Measurements from ENCODE around the gene GATD1.

Gene GATD1

DNA sequence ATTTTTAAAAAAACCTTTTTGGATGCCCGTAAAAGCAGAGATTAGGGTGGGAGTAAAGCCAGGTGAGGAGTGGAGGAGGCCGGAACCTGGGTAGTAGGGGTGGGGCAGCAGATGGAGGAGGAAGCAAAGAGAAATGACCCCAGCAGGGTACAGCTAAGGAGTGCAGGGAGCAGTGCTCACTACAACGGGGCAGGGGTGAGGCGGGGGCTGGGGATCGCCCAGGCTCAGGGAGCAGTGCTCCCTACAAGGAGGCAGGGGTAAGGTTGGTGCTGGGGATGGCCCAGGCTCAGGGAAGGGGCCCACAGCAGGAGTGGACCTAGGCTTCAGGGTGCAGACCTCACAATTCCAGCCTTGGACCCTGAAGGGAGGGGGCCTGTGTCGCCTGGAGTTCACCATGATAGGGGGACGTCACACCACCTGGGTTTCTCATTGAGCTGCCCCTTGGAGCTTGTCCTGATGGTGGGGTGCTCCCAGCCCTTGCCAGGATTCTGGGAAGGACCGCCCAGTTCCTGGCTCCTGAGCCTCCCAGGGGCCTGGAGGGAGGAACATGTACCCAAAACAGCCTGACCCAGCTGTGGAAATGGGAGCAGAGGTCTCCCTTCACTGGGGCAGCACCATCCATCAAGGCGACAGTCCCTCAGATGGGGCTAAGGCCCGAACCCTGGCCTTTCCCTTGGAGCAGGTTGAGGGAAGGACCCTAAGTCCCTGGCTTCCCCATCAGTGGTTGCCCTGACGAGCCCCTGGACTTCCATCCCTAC lies 38.6 kb upstream of the GATD1 start:
- peaks cover 32 to 92% (median 69%) of the 10 kb centered on the region in 11 experiments; a peak in 21 of 22 replicates for H4K20me1 ChIP-seq
- 0 out of 22 replicates have a peak overlapping the region, but pooled peaks of 2 of the 11 experiments have one; percentile 13 to 15 for H3K9ac ChIP-seq
- H3K4me1 ChIP-seq: peaks cover 35 to 48% (median 45%) of the 10 kb centered on the region in 10 experiments
- peaks cover 37 to 57% (median 52%) of the 10 kb centered on the region in 11 experiments for H3K36me3 ChIP-seq
- no peak overlapping the region for H3K4me2 ChIP-seq
- no peak overlapping the region for H3K4me3 ChIP-seq
- TF ChIP-seq Cebpa-rat (IDR thresholded peaks at IDR 0.05): no peak
- no peak overlapping the region for H3K27ac ChIP-seq
- H3K9me3 ChIP-seq (replicated peaks in 1 of 11): no peaks in the 10 kb centered on the region
- H3K27me3 ChIP-seq: no peaks in the 10 kb centered on the region

DNA sequence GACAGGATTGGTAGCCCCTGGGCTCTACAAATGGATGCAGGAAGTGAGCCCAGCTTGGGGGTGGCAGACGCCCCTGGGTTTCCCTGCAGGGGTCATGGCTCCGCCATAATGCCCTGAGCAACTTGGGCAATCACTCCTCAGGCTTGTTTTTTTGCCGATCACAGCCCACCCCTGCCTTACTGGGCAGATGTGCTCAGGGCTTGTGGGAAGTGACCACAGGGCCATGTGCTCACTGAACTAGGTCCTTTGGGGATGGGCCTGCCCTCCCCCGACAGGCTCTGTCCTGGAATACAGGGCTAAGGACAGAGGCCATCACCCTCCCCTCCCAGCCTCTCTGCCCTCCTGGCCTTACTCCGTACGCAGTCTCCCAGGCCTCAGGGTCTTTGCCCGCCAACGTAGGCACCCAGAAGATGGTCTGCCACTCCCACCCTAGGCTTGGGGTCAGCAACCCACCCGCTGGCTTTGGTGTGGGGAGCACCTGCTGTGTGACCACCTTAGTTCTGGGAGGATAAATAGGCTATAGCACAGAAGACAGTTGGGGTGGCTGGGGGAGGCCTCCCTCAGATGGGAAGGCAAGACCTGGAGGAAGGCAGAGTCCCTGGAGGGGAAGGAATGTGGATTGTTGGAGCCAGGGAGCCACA lies 36.3 kb upstream of the GATD1 start:
- H3K36me3 ChIP-seq: peaks cover 38 to 64% (median 55%) of the 10 kb centered on the region in 11 experiments

DNA sequence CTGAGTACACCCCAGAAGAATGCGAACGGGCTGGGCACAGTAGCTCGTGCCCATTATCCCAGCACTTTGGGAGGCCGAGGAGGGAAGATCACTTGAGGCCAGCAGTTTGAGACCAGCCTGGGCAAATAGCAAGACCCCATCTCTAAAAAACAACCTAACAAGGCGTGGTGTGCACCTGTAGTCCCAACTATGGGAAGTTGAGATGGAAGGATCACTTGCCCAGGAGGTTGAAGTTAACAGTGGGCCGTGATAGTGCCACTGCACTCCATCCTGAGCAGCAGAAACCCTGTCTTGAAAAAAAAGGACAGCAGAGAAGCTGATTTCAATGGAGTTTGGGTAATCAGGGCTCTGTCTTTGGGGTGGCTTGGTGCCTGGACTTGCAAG lies 35.8 kb upstream of the GATD1 start:
- H3K9me3 ChIP-seq (replicated peaks in 1 of 11): no peaks in the 10 kb centered on the region
- H3K36me3 ChIP-seq: peaks cover 38 to 64% (median 55%) of the 10 kb centered on the region in 11 experiments
- 0 out of 20 replicates have a peak overlapping the region, but pooled peaks of 1 of the 10 experiments have one; percentile 88 for H3K4me3 ChIP-seq
- peak overlapping the region in 10 of 11 experiments; percentile 47 to 100 (median 98); a peak in 17 of 22 replicates for H3K9ac ChIP-seq
- peak overlapping the region in 7 of 11 experiments; percentile 6 to 99 (median 33); a peak in 7 of 22 replicates for H3K27ac ChIP-seq
- peaks cover 29 to 40% (median 38%) of the 10 kb centered on the region in 10 experiments for H3K4me1 ChIP-seq
- peaks cover 33 to 78% (median 66%) of the 10 kb centered on the region in 11 experiments; a peak in 21 of 22 replicates for H4K20me1 ChIP-seq
- H3K4me2 ChIP-seq: peak overlapping the region in 9 of 11 experiments; percentile 88 to 99 (median 95); a peak in 12 of 22 replicates
- no peak for TF ChIP-seq Cebpa-rat (IDR thresholded peaks at IDR 0.05)
- H3K27me3 ChIP-seq: no peaks in the 10 kb centered on the region

More for the DNA sequence above, 36.3 kb upstream of the GATD1 start:
- no peak for TF ChIP-seq Cebpa-rat (IDR thresholded peaks at IDR 0.05)
- Histone ChIP-seq H4K20me1 (peaks cover 33 to 83% (median 68%) of the 10 kb centered on the region in 11 experiments; a peak in 21 of 22 replicates), H3K9ac (peak overlapping the region in 10 of 11 experiments; percentile 47 to 100 (median 98); a peak in 15 of 22 replicates), H3K9me3 (replicated peaks in 1 of 11) (no peaks in the 10 kb centered on the region), H3K27ac (peak overlapping the region in 7 of 11 experiments; percentile 6 to 99 (median 33); a peak in 6 of 22 replicates), H3K4me2 (peak overlapping the region in 6 of 11 experiments; percentile 88 to 99 (median 95); a peak in 7 of 22 replicates), H3K4me3 (no peak overlapping the region), H3K4me1 (peaks cover 24 to 37% (median 35%) of the 10 kb centered on the region in 10 experiments), H3K27me3 (no peaks in the 10 kb centered on the region)

DNA sequence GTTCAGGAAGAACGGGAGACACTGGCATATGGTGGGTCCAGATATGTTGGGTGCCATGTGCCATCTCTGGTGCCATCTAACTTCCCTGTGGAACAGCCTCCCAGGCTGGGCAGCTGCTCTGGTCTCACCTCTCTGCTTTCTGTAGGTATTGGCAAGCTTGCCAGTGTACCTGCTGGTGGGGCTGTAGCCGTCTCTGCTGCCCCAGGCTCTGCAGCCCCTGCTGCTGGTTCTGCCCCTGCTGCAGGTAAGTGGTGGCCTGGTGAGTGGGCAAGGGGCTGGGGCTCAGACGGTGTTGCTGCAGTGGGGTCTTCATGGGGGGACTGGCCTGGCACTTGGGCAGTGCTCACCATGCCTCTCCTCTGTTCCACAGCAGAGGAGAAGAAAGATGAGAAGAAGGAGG lies 35.1 kb upstream of the GATD1 start:
- Histone ChIP-seq H3K36me3 (peaks cover 38 to 64% (median 55%) of the 10 kb centered on the region in 11 experiments), H3K4me2 (peak overlapping the region; percentile 88 to 99 (median 95)), H3K9ac (peak overlapping the region; percentile 94 to 100 (median 98); a peak in 20 of 22 replicates), H4K20me1 (peaks cover 33 to 71% (median 64%) of the 10 kb centered on the region in 11 experiments; a peak in 21 of 22 replicates), H3K27ac (peak overlapping the region in 10 of 11 experiments; percentile 23 to 99 (median 96); a peak in 14 of 22 replicates), H3K4me3 (peak overlapping the region in 9 of 10 experiments; percentile 21 to 100 (median 98); a peak in 14 of 20 replicates), H3K4me1 (peaks cover 30 to 47% (median 45%) of the 10 kb centered on the region in 10 experiments), H3K27me3 (no peaks in the 10 kb centered on the region), H3K9me3 (replicated peaks in 1 of 11) (no peaks in the 10 kb centered on the region)
- no peak for TF ChIP-seq Cebpa-rat (IDR thresholded peaks at IDR 0.05)

DNA sequence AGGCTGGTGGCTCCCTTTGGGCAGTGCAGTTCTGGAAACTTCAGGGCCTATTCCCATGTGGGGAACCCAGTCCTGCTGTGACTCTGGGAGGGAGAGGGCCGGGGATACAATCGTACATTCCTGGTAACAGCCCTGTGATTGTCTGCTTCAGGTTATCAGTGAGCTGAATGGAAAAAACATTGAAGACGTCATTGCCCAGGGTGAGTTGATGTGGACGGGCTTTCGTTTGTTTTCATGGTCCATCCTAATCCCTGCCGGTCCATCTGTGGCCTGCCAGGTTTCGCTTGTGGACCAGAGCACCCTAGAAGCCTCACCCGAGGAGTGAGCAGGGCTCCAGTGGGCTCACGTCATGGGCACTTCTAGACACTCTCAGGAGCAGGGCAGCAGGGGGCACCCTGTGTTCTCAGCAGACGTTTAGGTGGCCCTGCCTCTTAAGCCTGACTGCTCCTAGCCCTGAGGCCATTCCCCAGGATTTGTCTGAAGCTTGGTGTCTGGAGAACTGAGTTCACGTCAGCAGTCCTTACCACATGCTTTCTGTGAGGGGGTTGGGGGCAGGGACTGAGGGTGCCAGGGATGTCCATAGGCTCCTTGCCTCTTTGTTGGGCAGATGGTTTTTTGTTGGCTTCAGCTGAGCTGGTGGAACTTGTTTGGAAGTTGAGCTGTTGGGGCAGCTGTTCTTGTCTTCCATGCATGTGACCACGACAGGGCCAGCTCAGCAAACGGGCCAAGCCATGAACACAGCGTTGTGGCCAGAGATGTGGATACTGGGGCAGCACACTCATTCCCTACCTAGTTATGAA lies 34.4 kb upstream of the GATD1 start:
- Histone ChIP-seq H3K9me3 (replicated peaks in 1 of 11) (no peaks in the 10 kb centered on the region), H3K4me3 (peak overlapping the region; percentile 88 to 100 (median 98)), H3K9ac (peak overlapping the region; percentile 94 to 100 (median 98)), H4K20me1 (peaks cover 33 to 68% (median 64%) of the 10 kb centered on the region in 11 experiments; a peak in 21 of 22 replicates), H3K36me3 (peaks cover 38 to 64% (median 55%) of the 10 kb centered on the region in 11 experiments), H3K4me2 (peak overlapping the region; percentile 88 to 99 (median 95)), H3K27ac (peak overlapping the region; percentile 31 to 99 (median 96); a peak in 20 of 22 replicates), H3K4me1 (peaks cover 30 to 50% (median 47%) of the 10 kb centered on the region in 10 experiments), H3K27me3 (no peaks in the 10 kb centered on the region)
- TF ChIP-seq Cebpa-rat (IDR thresholded peaks at IDR 0.05): no peak

DNA sequence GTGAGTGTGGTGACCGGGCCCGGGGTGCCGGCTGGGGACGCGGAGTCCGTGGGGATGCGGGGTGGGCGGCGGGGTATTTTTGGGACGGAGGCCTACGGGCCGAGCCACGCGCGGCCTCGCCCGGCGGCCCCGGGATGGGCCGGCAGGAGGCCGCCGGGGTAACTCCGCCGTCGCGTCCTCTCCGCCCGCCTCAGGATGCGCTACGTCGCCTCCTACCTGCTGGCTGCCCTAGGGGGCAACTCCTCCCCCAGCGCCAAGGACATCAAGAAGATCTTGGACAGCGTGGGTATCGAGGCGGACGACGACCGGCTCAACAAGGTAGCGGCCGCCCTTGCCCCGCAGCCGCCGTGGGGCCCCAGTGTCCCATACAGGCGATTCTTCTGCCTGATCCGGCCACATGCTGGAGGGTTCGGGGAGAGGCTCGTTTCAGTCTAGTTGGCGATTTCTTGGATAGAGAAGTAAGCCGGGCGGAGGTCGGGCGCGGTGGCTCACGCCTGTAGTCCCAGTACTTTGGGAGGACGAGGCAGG lies 32.8 kb upstream of the GATD1 start:
- peaks cover 33 to 53% (median 51%) of the 10 kb centered on the region in 11 experiments; a peak in 21 of 22 replicates for H4K20me1 ChIP-seq
- TF ChIP-seq Cebpa-rat (IDR thresholded peaks at IDR 0.05): no peak
- peak overlapping the region; percentile 94 to 99 (median 97) for H3K27ac ChIP-seq
- peaks cover 35 to 50% (median 45%) of the 10 kb centered on the region in 11 experiments for H3K36me3 ChIP-seq
- H3K9me3 ChIP-seq (replicated peaks in 1 of 11): no peaks in the 10 kb centered on the region
- peak overlapping the region; percentile 88 to 100 (median 98) for H3K4me3 ChIP-seq
- no peaks in the 10 kb centered on the region for H3K27me3 ChIP-seq
- peaks cover 41 to 64% (median 58%) of the 10 kb centered on the region in 10 experiments for H3K4me1 ChIP-seq
- H3K9ac ChIP-seq: peak overlapping the region; percentile 94 to 100 (median 98)
- peak overlapping the region; percentile 88 to 99 (median 95) for H3K4me2 ChIP-seq

DNA sequence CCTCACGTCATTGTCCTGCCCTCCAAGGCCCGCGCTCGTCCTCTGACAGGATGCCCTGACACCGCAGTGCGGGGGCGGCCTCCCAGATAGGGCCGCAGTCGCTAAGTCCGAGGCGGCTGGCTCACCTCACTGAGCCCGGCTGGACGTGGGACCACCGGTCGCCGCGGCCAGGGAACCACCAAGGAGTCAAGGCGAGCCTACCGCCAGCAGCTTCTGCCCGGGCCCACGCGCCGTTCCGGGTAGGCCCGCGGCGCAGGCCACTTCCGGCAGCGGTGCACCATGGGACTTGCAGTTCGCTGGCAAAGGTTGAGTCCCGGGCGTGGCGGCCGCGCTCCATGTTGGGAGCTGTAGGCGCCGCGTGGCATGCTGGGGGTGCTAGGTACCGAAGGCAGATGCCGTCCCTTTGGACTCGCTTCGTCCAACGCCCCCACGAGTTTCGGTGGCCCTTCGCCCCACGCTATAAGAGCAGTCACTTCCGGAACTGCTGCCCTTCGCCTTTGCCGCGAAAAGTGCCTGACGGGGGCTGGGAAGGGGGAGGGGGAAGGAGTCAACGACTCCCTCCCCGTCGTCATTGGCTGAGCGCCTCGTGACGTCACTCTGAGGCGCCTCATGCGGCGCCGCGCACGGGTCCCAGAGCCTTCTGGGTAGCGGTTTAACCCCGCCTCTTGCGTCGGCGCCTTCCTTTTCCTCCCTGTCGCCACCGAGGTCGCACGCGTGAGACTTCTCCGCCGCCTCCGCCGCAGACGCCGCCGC lies 32.2 kb upstream of the GATD1 start, which contains the start of gene RPLP2:
TSS of gene RPLP2 (plus strand) at position 681 of the 753 bp plus-strand sequence. CDS start 268 bp downstream, outside the sequence.
- TF ChIP-seq Cebpa-rat (IDR thresholded peaks at IDR 0.05): no peak
- peaks cover 45 to 68% (median 62%) of the 10 kb centered on the region in 10 experiments for H3K4me1 ChIP-seq
- peaks cover 33 to 44% (median 39%) of the 10 kb centered on the region in 11 experiments for H3K36me3 ChIP-seq

More for the DNA sequence above, 32.2 kb upstream of the GATD1 start, which contains the start of gene RPLP2:
- Histone ChIP-seq H3K27ac (peak within 1 kb of the TSS; percentile 94 to 99 (median 97)), H3K27me3 (no peaks in the 10 kb centered on the region), H4K20me1 (peaks cover 33 to 51% (median 48%) of the 10 kb centered on the region in 11 experiments; a peak in 21 of 22 replicates), H3K9ac (peak within 1 kb of the TSS; percentile 94 to 100 (median 98)), H3K4me2 (peak within 1 kb of the TSS; percentile 89 to 100 (median 98)), H3K4me3 (peak within 1 kb of the TSS; percentile 88 to 100 (median 98)), H3K9me3 (replicated peaks in 1 of 11) (no peaks in the 10 kb centered on the region)

Measured in BLaER1 treated with 17β-estradiol and CSF1 and Interleukin-3, amounts not matched to agents 10 nM and 100 nM (cell line).